ENCODE results near the gene TSPAN31.

TSPAN31 gene

GRCh38 chr12:57797933-57798332 lies 53.1 kb downstream of the TSPAN31 start:
- no peak for FAIRE-seq

All from islet of Langerhans (tissue), 1 donor.